ENCODE data around the gene ARHGAP26. TPM values are rescaled to one million over a fixed set of nuclear protein-coding genes. Genes with fewer than 3 reads are reported as not detected.

Gene ARHGAP26
- polyA plus RNA-seq, 3 donors = 26.5 to 56.8 (median 28.7) TPM

GRCh38 chr5:143019157-143019556, 249.0 kb downstream of the ARHGAP26 start:
- peaks cover 0 to 2% (median 0%) of the 10 kb centered on the region in 3 donors for H3K27me3 Mint-ChIP-seq (ENCODE audit: low read depth in 3 of 3)
- H4K20me1 ChIP-seq (ENCODE audit: insufficient read depth, low read length) = peaks cover 28% of the 10 kb centered on the region
- DNase-seq = no peak
- no peaks in the 10 kb centered on the region for H3K79me2 ChIP-seq (ENCODE audit: insufficient read depth, low read length)
- no CpG with 5 or more reads among the region's 4 CpGs for WGBS (ENCODE audit: insufficient coverage)
- intact Hi-C loops (cut with micrococcal nuclease) = no loop called here
- no peak overlapping the region for H3K4me2 ChIP-seq (replicated peaks; ENCODE audit: extremely low read depth, low read length, poor library complexity, severe bottlenecking)
- TF ChIP-seq CTCF (IDR thresholded peaks at IDR 0.05) = no peak
- H3K36me3 Mint-ChIP-seq = peaks cover 81 to 95% of the 10 kb centered on the region in 2 donors
- H3K9me3 Mint-ChIP-seq = no peaks in the 10 kb centered on the region
- H3K27me3 ChIP-seq (ENCODE audit: control insufficient read depth in 2 of 2, insufficient read depth in 2 of 2, low read length in 2 of 2) = no peaks in the 10 kb centered on the region
- H3K4me1 Mint-ChIP-seq = peaks cover 5% of the 10 kb centered on the region
- H3K36me3 ChIP-seq (replicated peaks in 1 of 2; ENCODE audit: control insufficient read depth in 1 of 2, insufficient read depth in 2 of 2, low read length in 2 of 2) = peaks cover 57 to 95% of the 10 kb centered on the region in 2 donors
- no peak overlapping the region for H3K4me3 ChIP-seq (replicated peaks in 1 of 3; ENCODE audit: low read depth in 2 of 3, low read length in 3 of 3)
- H3K27ac Mint-ChIP-seq = peak overlapping the region in 4 of 7 donors; percentile 32 to 70 (median 54)
- H2AFZ ChIP-seq (ENCODE audit: insufficient read depth, low read depth, low read length, poor library complexity, severe bottlenecking) = no peak overlapping the region
- no peak overlapping the region for H3K9ac ChIP-seq (ENCODE audit: insufficient read depth, low read length, poor library complexity, severe bottlenecking)
- H3K9me3 ChIP-seq (replicated peaks in 1 of 2; ENCODE audit: control insufficient read depth in 1 of 2, insufficient read depth in 1 of 2, low read length in 2 of 2) = no peaks in the 10 kb centered on the region
- no peaks in the 10 kb centered on the region for H3K4me1 ChIP-seq (ENCODE audit: control insufficient read depth in 1 of 2, insufficient read depth in 2 of 2, low read length in 2 of 2)
- H3K27ac ChIP-seq (ENCODE audit: low read depth in 1 of 2, low read length in 2 of 2) = peak overlapping the region in 1 of 2 donors; percentile 15
- H3K4me3 Mint-ChIP-seq = no peak overlapping the region

GRCh38 chr5:143019614-143020515, 249.7 kb downstream of the ARHGAP26 start:
- DNase-seq = no peak
- Mint-ChIP-seq H3K4me1 (peaks cover 9% of the 10 kb centered on the region), H3K27me3 (ENCODE audit: low read depth in 3 of 3) (peaks cover 0 to 2% (median 0%) of the 10 kb centered on the region in 3 donors), H3K9me3 (no peaks in the 10 kb centered on the region), H3K36me3 (peaks cover 79 to 95% of the 10 kb centered on the region in 2 donors), H3K27ac (peak overlapping the region; percentile 35 to 86 (median 67)), H3K4me3 (no peak overlapping the region)
- Histone ChIP-seq H3K36me3 (replicated peaks in 1 of 2; ENCODE audit: control insufficient read depth in 1 of 2, insufficient read depth in 2 of 2, low read length in 2 of 2) (peaks cover 50 to 93% of the 10 kb centered on the region in 2 donors), H3K9ac (ENCODE audit: insufficient read depth, low read length, poor library complexity, severe bottlenecking) (no peak overlapping the region), H3K9me3 (replicated peaks in 1 of 2; ENCODE audit: control insufficient read depth in 1 of 2, insufficient read depth in 1 of 2, low read length in 2 of 2) (no peaks in the 10 kb centered on the region), H3K4me1 (ENCODE audit: control insufficient read depth in 1 of 2, insufficient read depth in 2 of 2, low read length in 2 of 2) (no peaks in the 10 kb centered on the region), H3K79me2 (ENCODE audit: insufficient read depth, low read length) (no peaks in the 10 kb centered on the region), H2AFZ (ENCODE audit: insufficient read depth, low read depth, low read length, poor library complexity, severe bottlenecking) (no peak overlapping the region), H3K4me3 (replicated peaks in 1 of 3; ENCODE audit: low read depth in 2 of 3, low read length in 3 of 3) (no peak overlapping the region), H3K27ac (ENCODE audit: low read depth in 1 of 2, low read length in 2 of 2) (peak overlapping the region in 1 of 2 donors; percentile 15), H3K27me3 (ENCODE audit: control insufficient read depth in 2 of 2, insufficient read depth in 2 of 2, low read length in 2 of 2) (no peaks in the 10 kb centered on the region), H3K4me2 (replicated peaks; ENCODE audit: extremely low read depth, low read length, poor library complexity, severe bottlenecking) (no peak overlapping the region), H4K20me1 (ENCODE audit: insufficient read depth, low read length) (peaks cover 35% of the 10 kb centered on the region)
- WGBS (ENCODE audit: insufficient coverage) = 100% methylated on average over 2 of the region's 7 CpGs
- TF ChIP-seq CTCF (IDR thresholded peaks at IDR 0.05) = no peak
- intact Hi-C loops (cut with micrococcal nuclease) = no loop called here
